Epithelial cell of proximal tubule (primary cell): ENCODE measurements around the gene TMEM39B. TPM values are rescaled to one million over a fixed set of nuclear protein-coding genes. Genes with fewer than 3 reads are reported as not detected.
"Not testable (repeated sequence)": the region's sequence is repeated elsewhere in the genome, so short reads cannot be mapped to it uniquely, and the experiment has no call there.

ENCODE experiments used
- DNase-seq: peaks from one replicate; pipeline ENCODE4 v3.0.0-alpha.2; 2011; ENCODE audit warnings: low read depth
- H3K4me3 ChIP-seq: 2 replicates; pipeline ENCODE4 v1.5.1; 2011; ENCODE audit warnings: low read depth, mild to moderate bottlenecking, low read length
- total RNA-seq: library from RNA; depleted of rRNA; stranded (reverse); fragments of >200 nt; gene quantifications from 2 replicates; pipeline ENCODE4 v1.2.3, GENCODE V29; 2015
- TF ChIP-seq, protein P1 (sequence below): conservative IDR thresholded peaks from 2 replicates; pipeline ENCODE4 v1.5.1; 2012; ENCODE audit warnings: low read depth, mild to moderate bottlenecking, low read length

TMEM39B gene
- total RNA-seq, 1 donor from 2014 or later, result 1.2 TPM

DNA sequence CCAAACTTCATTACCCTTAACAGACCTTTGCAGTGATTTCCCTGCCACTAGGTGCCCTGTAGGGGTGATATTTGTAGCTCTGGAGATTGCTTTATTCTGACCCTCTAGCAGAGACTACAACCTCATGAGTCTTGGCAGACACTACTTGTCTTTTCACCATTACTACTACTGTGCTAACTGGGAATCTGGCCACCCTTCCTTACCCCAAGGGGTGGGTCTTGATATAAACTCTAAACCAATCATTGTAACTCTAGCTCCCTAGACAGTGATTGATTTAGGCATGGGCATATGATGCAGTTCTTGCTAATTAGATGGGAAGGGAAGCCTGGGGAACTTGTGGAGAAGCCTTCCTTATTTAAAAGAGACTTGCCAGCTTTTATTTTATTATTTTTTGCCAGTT lies 39.0 kb downstream of the TMEM39B start:
- no peak for DNase-seq
- TF ChIP-seq, protein P1, sequence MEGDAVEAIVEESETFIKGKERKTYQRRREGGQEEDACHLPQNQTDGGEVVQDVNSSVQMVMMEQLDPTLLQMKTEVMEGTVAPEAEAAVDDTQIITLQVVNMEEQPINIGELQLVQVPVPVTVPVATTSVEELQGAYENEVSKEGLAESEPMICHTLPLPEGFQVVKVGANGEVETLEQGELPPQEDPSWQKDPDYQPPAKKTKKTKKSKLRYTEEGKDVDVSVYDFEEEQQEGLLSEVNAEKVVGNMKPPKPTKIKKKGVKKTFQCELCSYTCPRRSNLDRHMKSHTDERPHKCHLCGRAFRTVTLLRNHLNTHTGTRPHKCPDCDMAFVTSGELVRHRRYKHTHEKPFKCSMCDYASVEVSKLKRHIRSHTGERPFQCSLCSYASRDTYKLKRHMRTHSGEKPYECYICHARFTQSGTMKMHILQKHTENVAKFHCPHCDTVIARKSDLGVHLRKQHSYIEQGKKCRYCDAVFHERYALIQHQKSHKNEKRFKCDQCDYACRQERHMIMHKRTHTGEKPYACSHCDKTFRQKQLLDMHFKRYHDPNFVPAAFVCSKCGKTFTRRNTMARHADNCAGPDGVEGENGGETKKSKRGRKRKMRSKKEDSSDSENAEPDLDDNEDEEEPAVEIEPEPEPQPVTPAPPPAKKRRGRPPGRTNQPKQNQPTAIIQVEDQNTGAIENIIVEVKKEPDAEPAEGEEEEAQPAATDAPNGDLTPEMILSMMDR, result no peak
- H3K4me3 ChIP-seq, result no peak overlapping the region

DNA sequence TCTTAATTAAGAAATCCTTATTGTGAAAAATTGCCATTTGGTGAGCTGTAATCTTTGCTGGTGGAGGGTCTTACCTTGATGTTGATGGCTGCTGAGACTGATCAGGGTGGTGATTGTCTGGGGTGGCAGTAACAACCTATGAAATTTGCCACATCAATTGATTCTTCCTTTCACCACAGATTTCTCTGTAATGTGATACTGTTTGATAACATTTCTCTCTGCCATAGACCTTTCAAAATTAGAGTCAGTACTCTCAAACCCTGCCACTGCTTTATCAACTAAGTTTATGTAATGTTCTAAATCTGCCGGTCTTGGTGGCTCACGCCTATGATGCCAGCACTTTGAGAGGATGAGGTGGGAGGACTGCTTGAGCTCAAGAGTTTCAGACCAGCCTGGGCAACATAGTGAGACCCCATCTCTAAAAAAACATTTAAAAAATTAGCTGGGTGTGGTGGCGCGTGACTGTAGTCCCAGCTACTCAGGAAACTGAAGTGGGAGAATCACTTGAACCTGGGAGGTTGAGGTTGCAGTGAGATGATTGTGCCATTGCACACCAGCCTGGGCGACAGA lies 40.2 kb downstream of the TMEM39B start:
- no peak for DNase-seq
- TF ChIP-seq, protein P1, result no peak
- H3K4me3 ChIP-seq, result no peak overlapping the region

DNA sequence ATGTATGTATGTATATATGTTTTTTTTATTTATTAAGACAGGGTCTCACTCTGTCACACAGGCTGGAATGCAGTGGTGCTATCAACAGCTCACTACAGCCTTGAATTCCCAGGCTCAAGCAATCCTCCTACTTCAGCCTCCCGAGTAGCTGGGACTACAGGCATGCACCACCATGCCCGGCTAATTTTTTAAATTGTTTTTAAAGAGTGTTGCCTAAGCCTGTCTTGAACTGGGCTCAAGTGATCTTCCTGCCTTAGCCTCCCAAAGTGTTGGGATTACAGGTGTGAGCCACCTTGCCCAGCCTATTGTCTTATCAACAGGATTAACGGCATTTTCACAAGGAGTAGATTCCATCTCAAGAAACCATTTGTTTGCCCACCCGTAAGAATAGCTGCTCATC lies 40.7 kb downstream of the TMEM39B start:
- H3K4me3 ChIP-seq, DNase-seq: not testable (repeated sequence)

DNA sequence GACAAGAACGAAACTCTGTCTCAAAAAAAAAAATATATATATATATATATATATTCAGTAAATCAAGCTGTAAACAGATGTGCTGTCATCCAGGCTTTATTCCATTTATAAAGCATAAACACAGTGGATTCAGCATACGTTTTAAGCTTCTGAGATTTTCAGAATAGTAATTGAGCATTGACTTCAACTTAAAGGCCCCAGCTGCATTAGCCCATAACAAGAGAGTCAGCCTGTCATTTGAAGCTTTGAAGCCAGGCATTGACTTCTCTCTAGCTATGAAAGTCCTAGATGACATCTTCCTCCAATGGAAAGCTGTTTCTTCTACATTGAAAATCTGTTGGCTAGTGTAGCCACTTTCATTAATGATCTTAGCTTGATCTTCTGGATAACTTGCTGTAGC lies 41.7 kb downstream of the TMEM39B start:
- no peak for DNase-seq
- H3K4me3 ChIP-seq, result no peak overlapping the region
- TF ChIP-seq, protein P1, result no peak

DNA sequence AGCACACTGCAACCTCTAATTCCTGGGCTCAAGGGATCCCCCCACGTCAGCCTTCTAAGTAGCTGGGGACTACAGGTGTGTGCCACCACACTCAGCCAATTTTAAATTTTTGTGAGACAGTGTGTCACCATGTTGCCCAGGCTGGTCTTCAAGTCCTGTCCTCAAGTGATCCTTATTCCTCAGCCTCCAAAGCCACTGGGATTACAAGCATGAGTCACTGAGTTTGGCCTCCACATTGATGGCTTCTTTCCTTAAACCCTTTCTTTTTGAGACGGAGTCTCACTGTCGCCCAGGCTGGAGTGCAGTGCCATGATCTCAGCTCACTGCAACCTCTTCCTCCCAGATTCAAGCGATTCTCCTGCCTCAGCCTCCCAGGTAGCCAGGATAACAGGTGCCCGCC lies 42.8 kb downstream of the TMEM39B start:
- H3K4me3 ChIP-seq, result no peak overlapping the region
- no peak for DNase-seq
- TF ChIP-seq, protein P1, result no peak

DNA sequence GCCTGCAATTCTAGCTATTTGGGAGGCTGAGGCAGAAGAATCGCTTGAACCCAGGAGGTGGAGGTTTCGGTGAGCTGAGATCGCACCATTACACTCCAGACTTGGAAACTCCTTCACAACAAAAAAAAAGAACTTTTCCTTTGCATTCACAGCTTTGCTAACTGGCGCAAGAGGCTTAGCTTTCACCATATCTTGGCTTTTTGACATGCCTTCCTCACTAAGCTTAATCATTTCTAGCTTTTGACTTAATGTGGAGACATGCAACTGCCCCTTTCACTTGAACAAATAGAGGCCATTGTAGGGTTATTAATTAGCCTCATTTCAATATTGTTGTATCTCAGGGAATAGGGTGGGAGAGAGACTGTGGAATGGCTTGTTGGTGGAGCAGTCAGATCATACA lies 43.8 kb downstream of the TMEM39B start:
- DNase-seq, result no peak
- TF ChIP-seq, protein P1, result no peak
- peak overlapping the region; percentile 9 for H3K4me3 ChIP-seq

DNA sequence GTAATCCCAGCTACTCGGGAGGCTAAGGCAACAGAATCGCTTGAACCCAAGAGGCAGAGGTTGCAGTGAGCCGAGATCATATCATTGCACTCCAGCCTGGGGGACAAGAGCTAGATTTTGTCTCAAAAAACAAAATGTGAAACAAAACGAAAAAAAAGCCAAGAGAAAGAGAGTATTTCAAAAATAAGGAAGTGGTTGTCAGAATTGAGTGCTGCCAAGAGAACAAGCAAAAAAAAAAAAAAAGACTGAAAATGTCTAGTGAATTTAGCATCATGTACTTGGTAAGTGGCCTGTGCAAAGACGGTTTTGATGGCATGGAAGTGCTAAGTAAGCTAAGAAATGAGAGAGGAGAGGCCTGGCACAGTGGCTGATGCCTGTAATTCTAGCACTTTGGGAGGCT lies 49.4 kb downstream of the TMEM39B start:
- no peak overlapping the region for H3K4me3 ChIP-seq
- no peak for DNase-seq
- TF ChIP-seq, protein P1, result no peak

DNA sequence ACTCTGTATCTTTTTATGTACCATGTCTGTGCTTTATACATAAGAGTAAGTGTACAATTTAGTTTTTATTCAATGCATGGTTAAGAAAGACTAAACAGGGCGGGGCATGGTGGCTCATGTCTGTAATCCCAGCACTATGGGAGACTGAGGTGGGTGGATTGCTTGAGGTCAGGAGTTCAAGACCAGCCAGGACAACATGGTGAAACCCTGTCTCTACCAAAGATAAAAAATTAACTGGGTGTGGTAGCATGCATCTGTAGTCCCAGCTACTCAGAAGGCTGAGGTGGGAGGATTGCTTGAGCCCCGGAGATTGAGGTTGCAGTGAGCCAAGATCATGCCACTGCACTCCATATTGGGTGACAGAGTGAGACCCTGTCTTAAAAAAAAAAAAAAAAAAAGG lies 50.6 kb downstream of the TMEM39B start:
- not testable (repeated sequence) for DNase-seq, H3K4me3 ChIP-seq
